Right renal pelvis (tissue), 4 donors: Measurements from ENCODE around the gene NDN. TPM values are rescaled to one million over a fixed set of nuclear protein-coding genes. Genes with fewer than 3 reads are reported as not detected.
"Not testable (repeated sequence)": the region's sequence is repeated elsewhere in the genome, so short reads cannot be mapped to it uniquely, and the experiment has no call there.

Experiments used
- DNase-seq, 4 donors: peaks; one replicate each; pipeline ENCODE4 v3.0.0-alpha.2; 2013; ENCODE audit warnings: low read depth in 4 of 4, low spot score in 3 of 4, missing footprints in 1 of 4
- polyA plus RNA-seq, 4 donors: library from polyadenylated mRNA; unstranded; fragments of 120-200 nt; gene quantifications; one replicate each; pipeline ENCODE4 v1.2.1, GENCODE V29; 2013; ENCODE audit not compliant: insufficient read length in 4 of 4

Gene NDN
- polyA plus RNA-seq: 100 to 1,000 TPM in 1 of 4 donors, 10 to 100 TPM in 3; 74.2 to 101 (median 90.2) TPM

GRCh38 chr15:23687143-23687470, at the start of gene NDN:
Gene NDN, minus strand, starts transcription at chr15:23687305. Its CDS starts 88 bp downstream, at chr15:23687217.
- peak; percentile 24 to 41 (median 32) for DNase-seq

- DNase-seq: no peak
Observed at GRCh38 chr15:23736033-23736673, 49.0 kb upstream of the NDN start.

GRCh38 chr15:23734862-23735261, 47.8 kb upstream of the NDN start:
- DNase-seq: no peak

GRCh38 chr15:23713874-23714656, 27.0 kb upstream of the NDN start:
- not testable (repeated sequence) for DNase-seq

GRCh38 chr15:23708332-23708731, 21.2 kb upstream of the NDN start:
- no peak for DNase-seq

GRCh38 chr15:23695282-23695681, 8.2 kb upstream of the NDN start:
- DNase-seq: no peak

GRCh38 chr15:23694592-23694991, 7.5 kb upstream of the NDN start:
- DNase-seq: no peak

GRCh38 chr15:23690450-23690852, 3.3 kb upstream of the NDN start:
- peak; percentile 54 to 74 (median 71) for DNase-seq

GRCh38 chr15:23690015-23690414, 2.9 kb upstream of the NDN start:
- no peak for DNase-seq

- no peak for DNase-seq
Observed at GRCh38 chr15:23686466-23687142, 501 bp downstream of the NDN start.

GRCh38 chr15:23671481-23671880, 15.6 kb downstream of the NDN start:
- DNase-seq: no peak

- DNase-seq: no peak
Observed at GRCh38 chr15:23670970-23671369, 16.1 kb downstream of the NDN start.

- no peak for DNase-seq
Observed at GRCh38 chr15:23663232-23663631, 23.9 kb downstream of the NDN start.

GRCh38 chr15:23648920-23649515, 38.1 kb downstream of the NDN start:
- DNase-seq: no peak

GRCh38 chr15:23647421-23648370, 39.4 kb downstream of the NDN start, which contains the start of gene MAGEL2:
Gene MAGEL2, minus strand, starts transcription at chr15:23647867. Its CDS starts 125 bp downstream, at chr15:23647742.
- DNase-seq: peak; percentile 47 to 56 (median 50)

- no peak for DNase-seq
Observed at GRCh38 chr15:23647001-23647295, 40.2 kb downstream of the NDN start.

- no peak for DNase-seq
Observed at GRCh38 chr15:23646165-23647000, 40.7 kb downstream of the NDN start.

- DNase-seq: no peak
Observed at GRCh38 chr15:23645371-23646164, 41.5 kb downstream of the NDN start.
